Cardiac muscle cell (in vitro differentiated cells and primary cell): ENCODE data around the gene DOCK1. TPM values are rescaled to one million over a fixed set of nuclear protein-coding genes. Genes with fewer than 3 reads are reported as not detected.

Experiments used
- DNase-seq, 2 donors: peaks; one replicate each; pipeline versions ENCODE4 v3.0.0 to v3.0.0-alpha.2; 2010 to 2017; ENCODE audit warnings: low read depth in 1 of 2, low spot score in 1 of 2
- H3K27ac ChIP-seq: fragments of 200-600 bp; sonication (generic); 2 replicates; pipeline ENCODE4 v1.5.1; 2016
- H3K27me3 ChIP-seq: fragments of 200-600 bp; sonication (generic); 2 replicates; pipeline ENCODE4 v1.6.0; 2016; ENCODE audit warnings: control low read depth
- H3K36me3 ChIP-seq: fragments of 200-600 bp; sonication (generic); 2 replicates; pipeline ENCODE4 v1.5.1; 2016; ENCODE audit warnings: control low read depth
- H3K4me1 ChIP-seq: fragments of 200-600 bp; sonication (generic); 2 replicates; pipeline ENCODE4 v1.8.1; 2017; ENCODE audit warnings: low read depth, mild to moderate bottlenecking, mixed run types
- H3K4me3 ChIP-seq: fragments of 200-600 bp; sonication (generic); 2 replicates; pipeline ENCODE4 v1.5.1; 2016; ENCODE audit warnings: mild to moderate bottlenecking
- H3K9me3 ChIP-seq: fragments of 200-600 bp; sonication (generic); 2 replicates; pipeline ENCODE4 v1.5.1; 2017; ENCODE audit warnings: low read depth, mild to moderate bottlenecking, control low read depth
- CTCF ChIP-seq: IDR thresholded peaks from 2 replicates; pipeline ENCODE4 v1.5.1; 2012; ENCODE audit warnings: low read depth, mild to moderate bottlenecking, low read length
- polyA plus RNA-seq: library from polyadenylated mRNA; unstranded; fragments of >200 nt; fragmentation: Nextera tagmentation; extraction: Ambion mirVana; gene quantifications from 2 replicates; pipeline ENCODE4 v1.2.1, GENCODE V29; 2016
- total RNA-seq: library from RNA; depleted of rRNA; stranded (reverse); fragments of >200 nt; gene quantifications from 2 replicates; pipeline ENCODE4 v1.2.3, GENCODE V29; 2016

The DOCK1 gene
- total and polyA plus RNA-seq, 2 experiments from 2014 or later = 15.0 to 30.6 TPM

- Histone ChIP-seq H3K9me3 (no peaks in the 10 kb centered on the region), H3K36me3 (no peaks in the 10 kb centered on the region), H3K4me1 (peaks cover 3% of the 10 kb centered on the region), H3K27ac (no peak overlapping the region), H3K4me3 (no peak overlapping the region), H3K27me3 (no peaks in the 10 kb centered on the region)
- no peak for TF ChIP-seq CTCF
- no peak for DNase-seq
Observed at GRCh38 chr10:127043301-127043700, 138.1 kb downstream of the DOCK1 start.

- no peaks in the 10 kb centered on the region for H3K4me1 ChIP-seq
- no peaks in the 10 kb centered on the region for H3K27me3 ChIP-seq
- no peak overlapping the region for H3K4me3 ChIP-seq
- no peak for DNase-seq
- no peaks in the 10 kb centered on the region for H3K36me3 ChIP-seq
- no peaks in the 10 kb centered on the region for H3K9me3 ChIP-seq
- H3K27ac ChIP-seq = no peak overlapping the region
- TF ChIP-seq CTCF = no peak
Observed at GRCh38 chr10:127044186-127044585, 139.0 kb downstream of the DOCK1 start.

- no peaks in the 10 kb centered on the region for H3K9me3 ChIP-seq
- no peaks in the 10 kb centered on the region for H3K27me3 ChIP-seq
- DNase-seq = peak in 1 of 2 donors; percentile 56
- H3K4me1 ChIP-seq = no peaks in the 10 kb centered on the region
- no peak overlapping the region for H3K27ac ChIP-seq
- H3K4me3 ChIP-seq = no peak overlapping the region
- no peak for TF ChIP-seq CTCF
- H3K36me3 ChIP-seq = no peaks in the 10 kb centered on the region
Observed at GRCh38 chr10:127046975-127047877, 142.0 kb downstream of the DOCK1 start.

GRCh38 chr10:127047878-127048238 is 142.6 kb downstream of the DOCK1 start:
- TF ChIP-seq CTCF = no peak
- no peaks in the 10 kb centered on the region for H3K4me1 ChIP-seq

GRCh38 chr10:127048630-127049029 is 143.4 kb downstream of the DOCK1 start:
- Histone ChIP-seq H3K9me3 (no peaks in the 10 kb centered on the region), H3K4me1 (no peaks in the 10 kb centered on the region), H3K27me3 (no peaks in the 10 kb centered on the region), H3K27ac (no peak overlapping the region), H3K36me3 (no peaks in the 10 kb centered on the region), H3K4me3 (no peak overlapping the region)
- TF ChIP-seq CTCF = no peak
- DNase-seq = no peak

More at GRCh38 chr10:127047878-127048238, 142.6 kb downstream of the DOCK1 start:
- no peaks in the 10 kb centered on the region for H3K36me3 ChIP-seq
- no peaks in the 10 kb centered on the region for H3K27me3 ChIP-seq
- H3K27ac ChIP-seq = no peak overlapping the region
- H3K9me3 ChIP-seq = no peaks in the 10 kb centered on the region
- DNase-seq = no peak
- no peak overlapping the region for H3K4me3 ChIP-seq
